Measurements from ENCODE around the gene PDCD10.

- no peak for TF ChIP-seq POLR2A (IDR thresholded peaks at IDR 0.05)
- no peak for TF ChIP-seq CTCF (IDR thresholded peaks at IDR 0.05)
Observed at GRCh38 chr3:167736264-167736787, 1.6 kb upstream of the PDCD10 start.

Measured in uterus (tissue), 2 donors.